Tibial artery (tissue), 4 donors: ENCODE results near the gene THTPA.

Experiments
- DNase-seq, 2 donors: peaks; one replicate each; pipeline ENCODE4 v3.0.0-alpha.2; 2019
- H3K27ac ChIP-seq, 2 donors: fragments of 200-600 bp; sonication (generic) in 1 of 2; 1 replicate in 1 of 2; 2 replicates in 1 of 2; pipeline ENCODE4 v1.5.1; 2018 to 2019; ENCODE audit warnings: mild to moderate bottlenecking in 1 of 2
- H3K27me3 ChIP-seq, 2 donors: fragments of 200-600 bp; sonication (generic) in 1 of 2; one replicate each; pipeline versions ENCODE4 v1.5.1 to v1.6.0; 2016 to 2019
- H3K36me3 ChIP-seq, 3 donors: fragments of 200-600 bp; sonication (generic) in 2 of 3; one replicate each; pipeline ENCODE4 v1.5.1; 2016 to 2019; ENCODE audit warnings: mild to moderate bottlenecking in 2 of 3
- H3K4me1 ChIP-seq, 4 donors: fragments of 200-600 bp; sonication (generic) in 2 of 4; 1 replicate in 3 of 4; 2 replicates in 1 of 4; pipeline ENCODE4 v1.5.1; 2016 to 2019
- H3K4me3 ChIP-seq, 2 donors: fragments of 200-600 bp; sonication (generic) in 1 of 2; 1 replicate in 1 of 2; 2 replicates in 1 of 2; pipeline ENCODE4 v1.5.1; 2018 to 2019; ENCODE audit warnings: mild to moderate bottlenecking in 2 of 2
- H3K9me3 ChIP-seq, 3 donors: fragments of 200-600 bp; sonication (generic) in 1 of 3; one replicate each; pipeline ENCODE4 v1.5.1; 2016 to 2019
- CTCF ChIP-seq, 2 experiments: fragments of 200-600 bp in 1 of 2; fragments of 450-650 bp in 1 of 2; IDR thresholded peaks; one replicate each; pipeline ENCODE4 v1.5.1; 2017 to 2019; ENCODE audit warnings: antibody characterized with exemption in 2 of 2, mild to moderate bottlenecking in 1 of 2, moderate library complexity in 1 of 2
- intact Hi-C: fragments of 100-400 bp; cut with DNase I; formaldehyde crosslinking; loops from one replicate; pipeline ENCODE4 v1.15.0; 2023; ENCODE audit warnings: low total_unique reads

THTPA gene

DNA sequence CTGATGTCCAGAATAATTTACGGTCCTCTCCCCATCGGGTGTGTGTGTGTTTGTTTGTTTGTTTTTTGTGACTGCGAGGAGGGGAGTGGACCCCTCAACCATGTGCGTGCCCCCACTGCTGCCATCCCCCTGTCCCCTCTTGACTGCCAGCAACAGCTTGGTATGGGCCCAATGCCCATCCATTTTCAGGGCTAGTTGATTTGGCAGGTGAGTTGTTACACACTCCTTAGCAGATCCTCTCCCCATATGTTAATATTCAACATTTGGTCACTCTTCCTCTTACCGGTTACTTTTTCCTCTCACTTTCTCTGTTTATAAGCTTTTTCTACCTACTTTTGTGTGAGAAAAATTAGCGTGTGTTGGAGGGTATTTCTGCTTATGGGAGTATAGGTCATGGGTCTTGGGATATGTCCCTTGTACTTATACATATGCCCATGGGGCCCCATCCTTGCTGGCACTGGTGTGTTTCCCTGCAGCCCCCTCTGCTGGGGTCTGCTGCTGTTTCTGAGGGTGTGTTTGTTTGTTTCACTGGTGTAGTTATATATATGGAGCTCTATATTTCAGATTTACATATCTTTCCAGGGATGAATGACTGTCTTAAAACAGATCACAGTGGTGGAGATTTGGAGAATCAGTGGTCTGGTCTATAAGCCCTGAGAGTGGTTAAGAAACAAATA, 38.3 kb upstream of the THTPA start:
- no peaks in the 10 kb centered on the region for H3K9me3 ChIP-seq
- DNase-seq: no peak
- H3K27ac ChIP-seq: no peak overlapping the region
- no peak overlapping the region for H3K4me3 ChIP-seq
- no peaks in the 10 kb centered on the region for H3K36me3 ChIP-seq
- no peak for TF ChIP-seq CTCF (IDR thresholded peaks at IDR 0.05)
- no peaks in the 10 kb centered on the region for H3K27me3 ChIP-seq
- intact Hi-C loops: no loop called here
- H3K4me1 ChIP-seq: no peaks in the 10 kb centered on the region

- H3K27ac ChIP-seq: no peak overlapping the region
- H3K9me3 ChIP-seq: no peaks in the 10 kb centered on the region
- H3K27me3 ChIP-seq: no peaks in the 10 kb centered on the region
- H3K36me3 ChIP-seq: no peaks in the 10 kb centered on the region
- no peak for TF ChIP-seq CTCF (IDR thresholded peaks at IDR 0.05)
- intact Hi-C loops: no loop called here
- no peak overlapping the region for H3K4me3 ChIP-seq
- H3K4me1 ChIP-seq: no peaks in the 10 kb centered on the region
- DNase-seq: no peak
Measured at GRCh38 chr14:23518709-23519108, 37.4 kb upstream of the THTPA start.

GRCh38 chr14:23520899-23521533, 35.1 kb upstream of the THTPA start:
- H3K27ac ChIP-seq: no peak overlapping the region
- H3K4me1 ChIP-seq: no peaks in the 10 kb centered on the region
- H3K27me3 ChIP-seq: no peaks in the 10 kb centered on the region
- DNase-seq: no peak
- intact Hi-C loops: no loop called here
- H3K9me3 ChIP-seq: no peaks in the 10 kb centered on the region
- TF ChIP-seq CTCF (IDR thresholded peaks at IDR 0.05): no peak
- peaks cover 0 to 10% (median 0%) of the 10 kb centered on the region in 3 donors for H3K36me3 ChIP-seq
- no peak overlapping the region for H3K4me3 ChIP-seq

- Histone ChIP-seq H3K4me1 (no peaks in the 10 kb centered on the region), H3K36me3 (peaks cover 0 to 20% (median 0%) of the 10 kb centered on the region in 3 donors), H3K27ac (no peak overlapping the region), H3K4me3 (no peak overlapping the region), H3K9me3 (no peaks in the 10 kb centered on the region), H3K27me3 (no peaks in the 10 kb centered on the region)
- DNase-seq: no peak
- TF ChIP-seq CTCF (IDR thresholded peaks at IDR 0.05): no peak
- intact Hi-C loops: no loop called here
Measured at GRCh38 chr14:23521785-23522640, 34.1 kb upstream of the THTPA start.

- H3K4me3 ChIP-seq: no peak overlapping the region
- no peak for DNase-seq
- H3K9me3 ChIP-seq: no peaks in the 10 kb centered on the region
- H3K27me3 ChIP-seq: no peaks in the 10 kb centered on the region
- H3K27ac ChIP-seq: no peak overlapping the region
- H3K36me3 ChIP-seq: peaks cover 0 to 20% (median 0%) of the 10 kb centered on the region in 3 donors
- no peak for TF ChIP-seq CTCF (IDR thresholded peaks at IDR 0.05)
- intact Hi-C loops: no loop called here
- H3K4me1 ChIP-seq: no peaks in the 10 kb centered on the region
Measured at GRCh38 chr14:23522643-23523198, 33.4 kb upstream of the THTPA start.
